ENCODE data around the gene TMEM115.
A peak's percentile ranks its signal among the peaks of the same experiment; 100 is the strongest.

The TMEM115 gene

GRCh38 chr3:50352781-50353180, 6.5 kb downstream of the TMEM115 start:
- ChIA-PET POLR2A (interaction anchor here (0.6 kb wide), 1 partner anchor 10 kb away, joined by 3 read pairs; no protein-coding TSS in a partner anchor), CTCF (interaction anchor here (0.7 to 16.7 kb wide), 6 partner anchors 9 to 259 kb away, joined by 3 to 473 read pairs (median 4); partner anchors contain the start of genes CISH, RASSF1 and ZMYND10)
- TF ChIP-seq CTCF (IDR thresholded peaks at IDR 0.05; ENCODE audit: insufficient read depth, low read length, missing control alignments) = peak; percentile 16
- H3K4me3 ChIP-seq (ENCODE audit: low read depth, low read length) = no peak overlapping the region
- no peak for DNase-seq (ENCODE audit: low read depth, low spot score)

GRCh38 chr3:50351323-50351697, 8.0 kb downstream of the TMEM115 start:
- no peak for DNase-seq (ENCODE audit: low read depth, low spot score)
- H3K4me3 ChIP-seq (ENCODE audit: low read depth, low read length) = peak overlapping the region; percentile 99
- TF ChIP-seq CTCF (IDR thresholded peaks at IDR 0.05; ENCODE audit: insufficient read depth, low read length, missing control alignments) = no peak
- ChIA-PET CTCF (interaction anchor here (1.4 to 16.7 kb wide), 4 partner anchors 9 to 264 kb away, joined by 3 to 473 read pairs (median 28); partner anchors contain the start of gene MAPKAPK3), POLR2A (interaction anchor here (1.2 to 1.8 kb wide), 2 partner anchors 13 to 264 kb away, joined by 3 to 10 read pairs; no protein-coding TSS in a partner anchor)

- peak within 1 kb of the TSS; percentile 99 for H3K4me3 ChIP-seq (ENCODE audit: low read depth, low read length)
- DNase-seq (ENCODE audit: low read depth, low spot score) = peak; percentile 55
- TF ChIP-seq CTCF (IDR thresholded peaks at IDR 0.05; ENCODE audit: insufficient read depth, low read length, missing control alignments) = no peak
- ChIA-PET POLR2A (interaction anchor here (0.6 to 1.8 kb wide), 8 partner anchors 9 to 265 kb away, joined by 3 to 10 read pairs (median 3); partner anchors contain the start of genes HEMK1, RASSF1 and TMEM115), CTCF (interaction anchor here (0.7 to 16.7 kb wide), 9 partner anchors 8 to 264 kb away, joined by 3 to 473 read pairs (median 6); partner anchors contain the start of genes MAPKAPK3 and RASSF1)
Observed at GRCh38 chr3:50350527-50351322, 8.6 kb downstream of the TMEM115 start, which contains the start of the genes CYB561D2 and NPRL2. TSS of gene CYB561D2 (plus strand) at chr3:50350862. CDS start at chr3:50351434, 572 bp downstream. TSS of gene NPRL2 (minus strand) at chr3:50350775. CDS start at chr3:50350652, 123 bp downstream.

GRCh38 chr3:50350213-50350526, 9.2 kb downstream of the TMEM115 start:
- TF ChIP-seq CTCF (IDR thresholded peaks at IDR 0.05; ENCODE audit: insufficient read depth, low read length, missing control alignments) = no peak

GRCh38 chr3:50347187-50347813, 12.0 kb downstream of the TMEM115 start:
- POLR2A ChIA-PET = no interaction called here
- DNase-seq (ENCODE audit: low read depth, low spot score) = no peak
- peak; percentile 54 for TF ChIP-seq CTCF (IDR thresholded peaks at IDR 0.05; ENCODE audit: insufficient read depth, low read length, missing control alignments)
- CTCF ChIA-PET = interaction anchor here (0.7 to 16.7 kb wide), 17 partner anchors 9 to 268 kb away, joined by 3 to 473 read pairs (median 5); partner anchors contain the start of genes C3orf18, HEMK1, MAPKAPK3 and TMEM115
- no peak overlapping the region for H3K4me3 ChIP-seq (ENCODE audit: low read depth, low read length)

More at GRCh38 chr3:50350213-50350526, 9.2 kb downstream of the TMEM115 start:
- ChIA-PET CTCF (interaction anchor here (0.7 to 16.7 kb wide), 7 partner anchors 9 to 265 kb away, joined by 3 to 473 read pairs (median 7); partner anchors contain the start of genes MAPKAPK3 and RASSF1), POLR2A (interaction anchor here (0.6 to 1.8 kb wide), 7 partner anchors 10 to 266 kb away, joined by 3 to 10 read pairs (median 3); partner anchors contain the start of genes HEMK1 and RASSF1)
- DNase-seq (ENCODE audit: low read depth, low spot score) = no peak
- peak overlapping the region; percentile 99 for H3K4me3 ChIP-seq (ENCODE audit: low read depth, low read length)

Measured in AG04449 (cell line).